ENCODE results near the gene RALGPS2. TPM values are rescaled to one million over a fixed set of nuclear protein-coding genes. Genes with fewer than 3 reads are reported as not detected.

The RALGPS2 gene
- total RNA-seq, 4 donors from 2014 or later, result 4.3 to 30.8 (median 16.8) TPM

DNA sequence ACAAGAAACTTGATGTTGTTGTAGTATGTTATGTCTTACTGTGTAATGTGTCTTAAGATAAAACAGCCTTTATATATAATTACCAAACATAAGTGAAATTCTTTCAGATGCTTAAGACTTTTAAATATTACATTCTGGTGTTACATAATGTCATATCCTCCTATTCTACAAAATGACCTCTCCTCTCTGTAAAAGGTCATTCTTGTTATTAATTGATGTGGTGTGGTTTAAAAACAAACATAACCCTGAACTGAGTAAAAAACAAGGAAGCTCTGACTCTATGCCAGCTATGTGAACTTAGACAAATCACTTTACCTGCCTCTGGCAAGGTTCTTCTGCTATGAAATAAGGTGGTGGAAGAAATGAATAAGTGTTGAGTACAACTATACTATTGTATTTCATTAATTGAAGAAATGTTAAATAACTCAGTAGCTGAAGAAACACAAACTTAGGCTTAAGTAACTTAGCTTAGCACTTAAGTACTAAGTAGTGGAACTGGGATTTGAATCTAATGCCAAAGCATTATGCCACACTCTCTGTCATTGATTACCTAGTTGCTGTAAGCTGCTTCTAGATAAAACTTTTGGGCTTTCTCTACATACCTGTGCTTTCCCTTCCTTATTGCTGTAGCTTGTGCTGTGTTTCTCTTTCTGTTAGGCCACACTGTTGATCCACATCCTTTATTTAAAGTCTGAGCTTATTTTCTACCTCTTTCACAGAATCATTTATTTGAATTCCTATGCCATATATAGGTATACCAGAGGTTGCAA lies 146.7 kb downstream of the RALGPS2 start:
- Histone ChIP-seq H3K27me3 (no peaks in the 10 kb centered on the region), H3K36me3 (no peaks in the 10 kb centered on the region), H3K9me3 (no peaks in the 10 kb centered on the region), H3K4me3 (no peak overlapping the region), H3K4me1 (peaks cover 0 to 42% (median 6%) of the 10 kb centered on the region in 4 donors), H3K27ac (peak overlapping the region in 3 of 4 donors; percentile 45 to 70 (median 59))
- DNase-seq (ENCODE audit: low spot score in 2 of 2), result no peak
- TF ChIP-seq EP300 (IDR thresholded peaks at IDR 0.05) (no peak), POLR2A (IDR thresholded peaks at IDR 0.05) (no peak)
- TF ChIP-seq, protein P1, sequence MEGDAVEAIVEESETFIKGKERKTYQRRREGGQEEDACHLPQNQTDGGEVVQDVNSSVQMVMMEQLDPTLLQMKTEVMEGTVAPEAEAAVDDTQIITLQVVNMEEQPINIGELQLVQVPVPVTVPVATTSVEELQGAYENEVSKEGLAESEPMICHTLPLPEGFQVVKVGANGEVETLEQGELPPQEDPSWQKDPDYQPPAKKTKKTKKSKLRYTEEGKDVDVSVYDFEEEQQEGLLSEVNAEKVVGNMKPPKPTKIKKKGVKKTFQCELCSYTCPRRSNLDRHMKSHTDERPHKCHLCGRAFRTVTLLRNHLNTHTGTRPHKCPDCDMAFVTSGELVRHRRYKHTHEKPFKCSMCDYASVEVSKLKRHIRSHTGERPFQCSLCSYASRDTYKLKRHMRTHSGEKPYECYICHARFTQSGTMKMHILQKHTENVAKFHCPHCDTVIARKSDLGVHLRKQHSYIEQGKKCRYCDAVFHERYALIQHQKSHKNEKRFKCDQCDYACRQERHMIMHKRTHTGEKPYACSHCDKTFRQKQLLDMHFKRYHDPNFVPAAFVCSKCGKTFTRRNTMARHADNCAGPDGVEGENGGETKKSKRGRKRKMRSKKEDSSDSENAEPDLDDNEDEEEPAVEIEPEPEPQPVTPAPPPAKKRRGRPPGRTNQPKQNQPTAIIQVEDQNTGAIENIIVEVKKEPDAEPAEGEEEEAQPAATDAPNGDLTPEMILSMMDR (IDR thresholded peaks at IDR 0.05), result no peak

DNA sequence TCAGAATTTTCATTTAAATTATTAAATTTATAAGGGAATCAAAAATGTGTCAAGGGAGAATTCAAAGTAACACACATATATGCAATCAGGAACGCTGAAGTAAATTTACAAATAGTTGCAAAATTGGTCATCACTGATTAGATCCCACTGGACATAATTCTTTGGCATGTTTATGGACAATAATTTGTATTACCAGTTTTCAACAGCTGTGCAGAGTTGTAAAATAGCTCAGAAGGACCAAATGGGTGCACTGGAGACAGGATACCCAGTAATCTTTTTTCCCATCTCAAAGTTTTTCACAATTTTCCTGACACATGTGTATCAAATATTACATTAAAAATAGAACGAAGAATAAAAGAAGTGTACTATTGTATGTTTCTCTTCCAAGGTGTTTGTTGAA lies 149.9 kb downstream of the RALGPS2 start:
- Histone ChIP-seq H3K27me3 (no peaks in the 10 kb centered on the region), H3K4me1 (peaks cover 0 to 27% (median 4%) of the 10 kb centered on the region in 4 donors), H3K36me3 (no peaks in the 10 kb centered on the region), H3K27ac (no peak overlapping the region), H3K4me3 (no peak overlapping the region), H3K9me3 (no peaks in the 10 kb centered on the region)
- WGBS, 2 donors, result 97 to 98% methylated on average over 2 of the region's 2 CpGs
- no peak for DNase-seq (ENCODE audit: low spot score in 2 of 2)
- TF ChIP-seq, protein P1 (IDR thresholded peaks at IDR 0.05), result no peak
- TF ChIP-seq EP300 (IDR thresholded peaks at IDR 0.05) (no peak), POLR2A (IDR thresholded peaks at IDR 0.05) (no peak)

GRCh38 chr1:178875936-178876335 lies 150.9 kb downstream of the RALGPS2 start:
- H3K4me1 ChIP-seq, result peaks cover 0 to 19% (median 4%) of the 10 kb centered on the region in 4 donors
- no peaks in the 10 kb centered on the region for H3K9me3 ChIP-seq
- no peak for DNase-seq (ENCODE audit: low spot score in 2 of 2)
- no peaks in the 10 kb centered on the region for H3K27me3 ChIP-seq
- H3K4me3 ChIP-seq, result no peak overlapping the region
- TF ChIP-seq, protein P1 (IDR thresholded peaks at IDR 0.05), result no peak
- TF ChIP-seq POLR2A (IDR thresholded peaks at IDR 0.05), result no peak
- no peak for TF ChIP-seq EP300 (IDR thresholded peaks at IDR 0.05)
- H3K27ac ChIP-seq, result no peak overlapping the region
- no peaks in the 10 kb centered on the region for H3K36me3 ChIP-seq

GRCh38 chr1:178877896-178878295 lies 152.9 kb downstream of the RALGPS2 start:
- no peak for DNase-seq (ENCODE audit: low spot score in 2 of 2)
- Histone ChIP-seq H3K27me3 (no peaks in the 10 kb centered on the region), H3K27ac (no peak overlapping the region), H3K36me3 (peaks cover 0 to 6% (median 0%) of the 10 kb centered on the region in 3 donors), H3K4me1 (no peaks in the 10 kb centered on the region), H3K4me3 (no peak overlapping the region), H3K9me3 (no peaks in the 10 kb centered on the region)
- WGBS, 2 donors, result 73 to 79% methylated on average over 3 of the region's 3 CpGs
- TF ChIP-seq, protein P1 (IDR thresholded peaks at IDR 0.05), result no peak
- TF ChIP-seq EP300 (IDR thresholded peaks at IDR 0.05), result no peak

DNA sequence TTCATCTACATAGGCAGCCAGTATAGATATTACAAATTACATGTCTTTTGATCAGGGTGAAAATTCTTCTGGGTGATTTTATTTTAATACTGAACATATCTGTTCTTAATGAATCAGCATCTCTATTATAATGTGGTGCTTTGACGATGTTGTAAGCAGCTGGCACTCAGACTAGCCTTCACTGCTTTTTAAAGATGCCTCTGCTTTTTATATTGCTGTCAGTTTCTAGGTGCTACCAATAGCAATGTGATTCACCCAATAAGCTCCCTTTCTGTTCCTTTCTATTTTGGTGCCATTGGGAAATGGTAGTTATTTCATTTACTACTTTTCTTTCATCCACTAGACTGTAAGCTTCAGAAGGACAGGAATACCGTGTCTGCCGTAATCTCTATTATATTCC lies 156.9 kb downstream of the RALGPS2 start:
- Histone ChIP-seq H3K4me1 (no peaks in the 10 kb centered on the region), H3K4me3 (no peak overlapping the region), H3K9me3 (no peaks in the 10 kb centered on the region), H3K36me3 (peaks cover 0 to 11% (median 0%) of the 10 kb centered on the region in 3 donors), H3K27ac (no peak overlapping the region), H3K27me3 (no peaks in the 10 kb centered on the region)
- TF ChIP-seq EP300 (IDR thresholded peaks at IDR 0.05), result no peak
- no peak for TF ChIP-seq POLR2A (IDR thresholded peaks at IDR 0.05)
- TF ChIP-seq, protein P1 (IDR thresholded peaks at IDR 0.05), result no peak
- WGBS, 2 donors, result 95 to 96% methylated on average over 3 of the region's 3 CpGs
- no peak for DNase-seq (ENCODE audit: low spot score in 2 of 2)

Measured in tibial nerve (tissue), 4 donors.